ENCODE measurements around the gene ACTR3.
A peak's percentile ranks its signal among the peaks of the same experiment; 100 is the strongest.

ACTR3 gene

DNA sequence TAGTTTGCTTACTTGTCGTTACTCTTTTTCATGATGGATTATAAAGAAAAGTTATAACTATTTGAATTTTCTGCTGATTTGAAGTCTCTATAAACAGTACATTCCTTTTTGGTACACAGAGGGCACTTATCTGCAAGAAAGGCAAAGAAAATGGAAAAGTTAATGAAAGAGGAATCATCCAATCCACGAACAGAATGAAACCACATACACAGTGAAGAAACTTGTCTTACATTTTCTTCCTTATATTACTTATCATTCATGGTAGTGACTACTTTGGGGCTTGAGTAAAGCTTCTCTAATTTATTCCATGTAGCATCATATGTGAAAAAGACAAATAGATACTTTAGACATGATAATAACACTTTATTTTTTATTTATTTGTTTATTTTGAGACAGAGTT is 14.8 kb upstream of the ACTR3 start:
- no peaks in the 10 kb centered on the region for H3K9me3 ChIP-seq (ENCODE audit: control insufficient read depth in 2 of 2, low read length in 2 of 2)
- H3K27me3 ChIP-seq (ENCODE audit: control insufficient read depth in 1 of 2, insufficient read depth in 2 of 2, low read length in 2 of 2), result no peaks in the 10 kb centered on the region
- no peaks in the 10 kb centered on the region for H3K36me3 ChIP-seq (ENCODE audit: control insufficient read depth in 2 of 2, insufficient read depth in 2 of 2, low read length in 2 of 2)
- no peak overlapping the region for H3K27ac ChIP-seq (ENCODE audit: low read length)
- H3K4me3 ChIP-seq (ENCODE audit: low read length in 2 of 2), result no peak overlapping the region
- no peak overlapping the region for H3K9ac ChIP-seq (ENCODE audit: low read length in 2 of 2)
- H3K4me1 ChIP-seq (ENCODE audit: control insufficient read depth, insufficient read depth, low read length), result no peaks in the 10 kb centered on the region

DNA sequence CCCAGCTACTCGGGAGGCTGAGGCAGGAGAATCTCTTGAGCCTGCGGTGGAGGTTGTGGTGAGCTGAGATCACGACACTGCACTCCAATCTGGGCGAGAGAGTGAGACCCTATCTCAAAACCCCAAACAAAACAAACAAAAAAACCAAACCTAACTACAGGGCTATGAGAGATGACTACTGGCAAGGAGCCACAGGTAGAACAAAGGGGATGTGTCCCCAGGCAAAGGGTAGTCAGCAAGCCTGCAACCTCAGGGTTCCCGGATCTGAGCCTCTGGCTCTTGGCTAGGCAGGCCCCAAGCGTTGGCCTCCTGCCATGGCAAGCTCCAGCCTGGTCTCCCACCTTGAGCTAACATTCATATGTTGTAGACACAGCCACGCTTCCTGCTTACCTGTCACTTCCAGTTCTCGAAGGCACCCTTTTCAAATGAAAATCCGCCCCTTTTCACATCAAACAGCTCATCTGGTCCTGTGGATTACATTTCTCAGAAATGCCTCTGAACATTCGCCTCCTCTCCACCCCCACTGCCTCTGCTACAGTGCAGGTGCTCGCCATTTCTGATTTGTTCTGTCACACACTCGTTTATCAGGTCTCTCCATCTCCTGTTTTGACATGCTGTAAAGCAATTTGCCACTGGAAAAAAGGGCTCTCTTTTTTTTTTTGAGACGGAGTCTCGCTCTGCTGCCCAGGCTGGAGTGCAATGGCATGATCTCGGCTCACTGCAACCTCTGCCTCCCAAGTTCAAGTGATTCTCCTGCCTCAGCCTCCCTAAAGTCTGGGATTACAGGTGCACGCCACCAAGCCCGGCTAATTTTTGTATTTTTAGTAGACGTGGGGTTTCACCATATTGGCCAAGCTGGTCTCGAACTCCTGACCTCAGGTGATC is 13.1 kb upstream of the ACTR3 start:
- H3K4me3 ChIP-seq (ENCODE audit: low read length in 2 of 2), result no peak overlapping the region
- H3K27ac ChIP-seq (ENCODE audit: low read length), result no peak overlapping the region
- no peak overlapping the region for H3K9ac ChIP-seq (ENCODE audit: low read length in 2 of 2)
- H3K36me3 ChIP-seq (ENCODE audit: control insufficient read depth in 2 of 2, insufficient read depth in 2 of 2, low read length in 2 of 2), result no peaks in the 10 kb centered on the region
- H3K4me1 ChIP-seq (ENCODE audit: control insufficient read depth, insufficient read depth, low read length), result no peaks in the 10 kb centered on the region
- no peaks in the 10 kb centered on the region for H3K9me3 ChIP-seq (ENCODE audit: control insufficient read depth in 2 of 2, low read length in 2 of 2)
- H3K27me3 ChIP-seq (ENCODE audit: control insufficient read depth in 1 of 2, insufficient read depth in 2 of 2, low read length in 2 of 2), result no peaks in the 10 kb centered on the region

DNA sequence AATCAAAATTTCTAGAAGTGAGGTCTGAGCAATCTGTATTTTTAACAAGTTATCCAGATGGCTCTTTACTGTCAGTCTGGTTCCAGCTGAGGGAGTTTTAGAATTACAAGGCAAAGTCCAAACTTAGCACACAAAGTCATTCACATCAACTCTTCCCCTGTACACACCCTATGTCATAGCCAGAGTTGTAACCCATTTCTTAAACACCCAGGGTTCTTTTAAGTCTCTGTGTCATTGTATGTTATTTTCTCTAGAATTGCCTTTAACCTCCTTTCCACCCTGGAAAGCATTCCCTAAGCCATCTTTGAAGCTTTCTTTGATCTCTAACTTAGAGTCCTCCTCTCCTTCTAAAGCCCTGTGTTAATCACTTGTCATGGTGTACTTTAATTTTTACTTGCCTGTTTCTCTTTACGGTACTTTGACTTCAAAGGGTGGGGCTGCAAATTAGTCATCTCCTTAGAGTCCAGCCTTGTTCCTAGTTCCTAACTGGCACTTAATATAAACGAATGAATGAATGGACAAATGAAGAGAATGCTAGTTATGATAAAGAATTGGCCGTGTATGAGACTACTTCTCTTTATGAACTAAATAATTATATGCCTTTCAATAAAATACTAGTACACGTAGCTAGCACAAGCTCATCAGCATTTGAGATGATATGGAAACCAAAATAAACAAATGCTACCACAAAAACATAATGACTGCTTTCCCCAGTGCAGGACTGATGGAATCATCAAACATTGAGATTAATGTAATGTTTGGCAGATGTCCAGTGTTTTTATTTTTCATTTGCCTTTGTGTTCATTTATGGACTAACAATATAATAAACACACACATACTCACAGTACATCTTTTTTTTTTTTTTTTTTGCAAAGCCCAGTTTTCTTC is 11.9 kb upstream of the ACTR3 start:
- no peak overlapping the region for H3K9ac ChIP-seq (ENCODE audit: low read length in 2 of 2)
- H3K27ac ChIP-seq (ENCODE audit: low read length), result no peak overlapping the region
- H3K4me3 ChIP-seq (ENCODE audit: low read length in 2 of 2), result no peak overlapping the region

DNA sequence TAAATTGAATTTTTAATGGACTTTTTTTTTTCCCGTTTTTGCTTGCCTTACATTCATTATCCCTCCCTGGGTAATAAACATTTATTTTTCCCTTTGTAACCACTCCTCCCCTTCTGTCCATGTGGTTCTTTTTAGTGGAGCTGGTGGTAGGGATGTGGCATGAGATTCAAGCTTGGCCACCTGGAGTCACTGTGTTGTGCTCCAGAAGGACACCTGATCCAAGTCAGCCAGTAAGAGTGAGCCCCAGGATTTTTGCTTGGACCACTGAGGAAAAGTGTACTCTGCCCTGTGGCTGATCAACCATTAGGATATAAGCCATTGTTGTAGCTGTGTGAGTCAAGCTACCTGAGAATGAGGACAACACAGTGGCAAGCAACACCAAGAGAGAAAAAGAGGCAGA is 11.1 kb upstream of the ACTR3 start:
- H3K4me3 ChIP-seq (ENCODE audit: low read length in 2 of 2), result no peak overlapping the region
- H3K9me3 ChIP-seq (ENCODE audit: control insufficient read depth in 2 of 2, low read length in 2 of 2), result no peaks in the 10 kb centered on the region
- no peaks in the 10 kb centered on the region for H3K36me3 ChIP-seq (ENCODE audit: control insufficient read depth in 2 of 2, insufficient read depth in 2 of 2, low read length in 2 of 2)
- H3K27ac ChIP-seq (ENCODE audit: low read length), result no peak overlapping the region
- no peaks in the 10 kb centered on the region for H3K27me3 ChIP-seq (ENCODE audit: control insufficient read depth in 1 of 2, insufficient read depth in 2 of 2, low read length in 2 of 2)
- H3K9ac ChIP-seq (ENCODE audit: low read length in 2 of 2), result no peak overlapping the region
- H3K4me1 ChIP-seq (ENCODE audit: control insufficient read depth, insufficient read depth, low read length), result no peaks in the 10 kb centered on the region

More for the DNA sequence above, 11.9 kb upstream of the ACTR3 start:
- H3K4me1 ChIP-seq (ENCODE audit: control insufficient read depth, insufficient read depth, low read length), result no peaks in the 10 kb centered on the region
- H3K9me3 ChIP-seq (ENCODE audit: control insufficient read depth in 2 of 2, low read length in 2 of 2), result no peaks in the 10 kb centered on the region
- no peaks in the 10 kb centered on the region for H3K36me3 ChIP-seq (ENCODE audit: control insufficient read depth in 2 of 2, insufficient read depth in 2 of 2, low read length in 2 of 2)
- no peaks in the 10 kb centered on the region for H3K27me3 ChIP-seq (ENCODE audit: control insufficient read depth in 1 of 2, insufficient read depth in 2 of 2, low read length in 2 of 2)

DNA sequence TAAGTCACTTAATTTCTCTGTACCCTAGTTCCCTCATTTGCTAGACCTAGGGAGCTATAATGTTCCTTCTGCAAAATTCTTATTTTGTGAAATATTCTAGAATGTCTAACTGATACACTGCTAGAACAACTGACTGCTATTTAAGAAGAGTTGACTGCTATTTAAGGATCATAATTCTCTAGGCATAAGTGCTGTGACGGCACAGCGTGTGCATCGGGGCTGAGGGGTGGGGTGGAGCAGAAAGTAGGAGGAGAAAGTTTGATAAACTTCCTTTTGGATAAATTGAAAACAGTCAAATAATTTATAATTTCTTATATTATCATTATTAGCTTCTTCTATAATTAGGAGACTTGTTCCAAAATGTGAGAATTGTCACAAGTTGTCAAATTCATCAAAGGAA is 10.4 kb upstream of the ACTR3 start:
- Histone ChIP-seq H3K27me3 (ENCODE audit: control insufficient read depth in 1 of 2, insufficient read depth in 2 of 2, low read length in 2 of 2) (no peaks in the 10 kb centered on the region), H3K36me3 (ENCODE audit: control insufficient read depth in 2 of 2, insufficient read depth in 2 of 2, low read length in 2 of 2) (no peaks in the 10 kb centered on the region), H3K9ac (ENCODE audit: low read length in 2 of 2) (no peak overlapping the region), H3K27ac (ENCODE audit: low read length) (no peak overlapping the region), H3K9me3 (ENCODE audit: control insufficient read depth in 2 of 2, low read length in 2 of 2) (no peaks in the 10 kb centered on the region), H3K4me3 (ENCODE audit: low read length in 2 of 2) (no peak overlapping the region), H3K4me1 (ENCODE audit: control insufficient read depth, insufficient read depth, low read length) (no peaks in the 10 kb centered on the region)

DNA sequence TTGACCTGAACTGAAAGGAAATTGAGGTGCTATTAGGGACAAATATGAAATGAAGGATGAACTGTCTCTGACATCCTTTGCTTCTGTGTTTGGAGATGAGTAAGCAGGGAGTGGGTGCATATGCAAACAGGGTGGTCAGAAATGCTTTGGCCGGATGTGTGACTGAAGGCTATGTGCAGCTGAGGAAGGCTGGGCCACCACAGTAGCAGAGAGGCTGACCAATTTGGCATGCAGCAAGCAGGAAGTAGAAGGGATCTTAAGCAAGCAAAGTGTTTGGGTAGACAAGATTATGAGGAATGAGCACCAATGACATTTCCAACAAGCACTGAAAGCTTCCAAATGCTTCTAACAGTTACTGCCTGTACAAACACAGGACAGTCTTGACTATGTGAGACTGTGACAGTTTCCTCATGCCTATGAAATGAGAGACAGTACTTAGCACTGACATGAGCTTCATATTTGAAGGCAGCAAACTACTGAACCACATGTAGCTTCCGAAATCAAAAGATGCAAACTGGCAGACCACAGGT is 3.3 kb upstream of the ACTR3 start:
- Histone ChIP-seq H3K9ac (ENCODE audit: low read length in 2 of 2) (no peak overlapping the region), H3K27me3 (ENCODE audit: control insufficient read depth in 1 of 2, insufficient read depth in 2 of 2, low read length in 2 of 2) (no peaks in the 10 kb centered on the region), H3K4me1 (ENCODE audit: control insufficient read depth, insufficient read depth, low read length) (peaks cover 8% of the 10 kb centered on the region), H3K36me3 (ENCODE audit: control insufficient read depth in 2 of 2, insufficient read depth in 2 of 2, low read length in 2 of 2) (no peaks in the 10 kb centered on the region), H3K27ac (ENCODE audit: low read length) (no peak overlapping the region), H3K4me3 (ENCODE audit: low read length in 2 of 2) (no peak overlapping the region), H3K9me3 (ENCODE audit: control insufficient read depth in 2 of 2, low read length in 2 of 2) (no peaks in the 10 kb centered on the region)

DNA sequence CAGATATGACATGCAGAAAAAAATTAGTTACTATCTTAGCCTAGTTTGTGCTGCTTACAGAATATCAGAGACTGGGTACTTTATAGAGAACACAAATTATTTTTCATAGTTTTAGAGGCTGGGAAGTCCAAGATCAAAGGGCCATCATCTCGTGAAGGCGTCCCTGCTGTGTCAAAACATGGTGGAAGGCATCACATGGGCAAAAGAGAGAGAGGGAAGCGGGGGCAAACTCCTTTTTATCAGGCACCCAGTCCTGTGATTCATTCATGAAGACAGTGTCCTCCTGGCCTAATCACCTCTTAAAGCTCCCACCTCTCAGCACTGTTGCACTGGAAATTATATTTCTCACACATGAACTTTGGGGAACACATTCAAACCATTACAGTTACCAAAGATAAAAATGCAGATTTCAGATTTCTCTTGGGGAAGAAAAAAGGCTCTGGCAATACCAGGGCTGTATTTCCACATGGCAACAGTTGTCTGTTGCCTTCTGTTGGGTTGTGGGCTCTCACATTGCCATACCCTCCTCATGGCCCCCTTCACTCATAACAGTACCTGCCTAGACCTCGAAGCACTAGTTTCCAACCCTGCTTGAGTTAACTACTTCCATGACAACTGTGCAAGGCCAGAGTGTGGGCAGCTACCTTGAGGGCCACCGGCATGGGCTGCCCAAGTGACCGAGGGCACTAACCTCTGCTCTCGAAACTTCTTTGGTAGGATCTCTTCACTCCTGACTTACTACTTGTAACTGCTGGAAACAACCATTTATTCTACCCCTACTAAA is 2.7 kb upstream of the ACTR3 start:
- no peaks in the 10 kb centered on the region for H3K36me3 ChIP-seq (ENCODE audit: control insufficient read depth in 2 of 2, insufficient read depth in 2 of 2, low read length in 2 of 2)
- H3K9me3 ChIP-seq (ENCODE audit: control insufficient read depth in 2 of 2, low read length in 2 of 2), result no peaks in the 10 kb centered on the region
- no peak overlapping the region for H3K4me3 ChIP-seq (ENCODE audit: low read length in 2 of 2)
- no peak overlapping the region for H3K9ac ChIP-seq (ENCODE audit: low read length in 2 of 2)
- no peak overlapping the region for H3K27ac ChIP-seq (ENCODE audit: low read length)
- H3K27me3 ChIP-seq (ENCODE audit: control insufficient read depth in 1 of 2, insufficient read depth in 2 of 2, low read length in 2 of 2), result no peaks in the 10 kb centered on the region
- H3K4me1 ChIP-seq (ENCODE audit: control insufficient read depth, insufficient read depth, low read length), result peaks cover 8% of the 10 kb centered on the region

DNA sequence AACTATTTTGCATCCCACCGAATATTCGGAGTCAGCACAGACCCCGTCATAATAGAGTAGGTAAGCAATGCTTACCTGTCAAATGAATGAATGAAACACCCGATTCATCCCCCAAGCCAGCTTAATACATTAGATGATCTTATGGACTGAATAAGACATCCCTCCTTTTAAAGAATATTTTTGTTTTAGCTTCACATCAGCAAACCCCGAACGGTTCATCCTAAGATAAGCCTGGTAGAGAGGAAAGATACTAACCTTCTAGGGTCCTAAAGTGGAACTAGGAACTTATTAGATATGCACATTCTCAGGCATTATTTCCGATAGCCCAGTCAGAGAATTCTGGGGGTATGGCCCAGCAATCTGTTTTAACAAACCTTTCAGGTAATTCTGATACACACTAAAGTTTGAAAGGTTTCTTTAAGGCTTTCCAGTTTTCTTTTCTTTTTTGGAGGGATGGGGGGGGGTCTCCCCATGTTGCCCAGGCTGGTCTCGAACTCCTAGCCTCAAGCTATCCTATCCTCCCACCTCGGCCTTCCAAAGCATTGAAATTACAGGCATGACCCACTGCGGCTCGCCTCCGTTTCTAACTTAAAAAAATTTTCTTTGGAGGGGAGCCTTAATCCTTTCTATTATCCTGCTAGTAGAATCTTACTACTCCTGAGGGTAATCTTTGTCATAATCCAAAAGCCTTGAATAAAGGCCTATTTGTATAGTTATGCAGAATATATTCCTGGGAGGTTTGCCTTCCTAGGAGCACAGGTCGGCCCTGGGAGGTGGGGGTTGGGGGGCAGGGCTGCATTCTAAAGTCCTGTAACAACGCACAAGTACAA is 1.0 kb upstream of the ACTR3 start:
- Histone ChIP-seq H3K27me3 (ENCODE audit: control insufficient read depth in 1 of 2, insufficient read depth in 2 of 2, low read length in 2 of 2) (no peaks in the 10 kb centered on the region), H3K9ac (ENCODE audit: low read length in 2 of 2) (peak overlapping the region; percentile 78), H3K9me3 (ENCODE audit: control insufficient read depth in 2 of 2, low read length in 2 of 2) (no peaks in the 10 kb centered on the region), H3K4me1 (ENCODE audit: control insufficient read depth, insufficient read depth, low read length) (peaks cover 8% of the 10 kb centered on the region), H3K36me3 (ENCODE audit: control insufficient read depth in 2 of 2, insufficient read depth in 2 of 2, low read length in 2 of 2) (no peaks in the 10 kb centered on the region), H3K4me3 (ENCODE audit: low read length in 2 of 2) (peak overlapping the region; percentile 89 to 91), H3K27ac (ENCODE audit: low read length) (peak overlapping the region; percentile 96)

DNA sequence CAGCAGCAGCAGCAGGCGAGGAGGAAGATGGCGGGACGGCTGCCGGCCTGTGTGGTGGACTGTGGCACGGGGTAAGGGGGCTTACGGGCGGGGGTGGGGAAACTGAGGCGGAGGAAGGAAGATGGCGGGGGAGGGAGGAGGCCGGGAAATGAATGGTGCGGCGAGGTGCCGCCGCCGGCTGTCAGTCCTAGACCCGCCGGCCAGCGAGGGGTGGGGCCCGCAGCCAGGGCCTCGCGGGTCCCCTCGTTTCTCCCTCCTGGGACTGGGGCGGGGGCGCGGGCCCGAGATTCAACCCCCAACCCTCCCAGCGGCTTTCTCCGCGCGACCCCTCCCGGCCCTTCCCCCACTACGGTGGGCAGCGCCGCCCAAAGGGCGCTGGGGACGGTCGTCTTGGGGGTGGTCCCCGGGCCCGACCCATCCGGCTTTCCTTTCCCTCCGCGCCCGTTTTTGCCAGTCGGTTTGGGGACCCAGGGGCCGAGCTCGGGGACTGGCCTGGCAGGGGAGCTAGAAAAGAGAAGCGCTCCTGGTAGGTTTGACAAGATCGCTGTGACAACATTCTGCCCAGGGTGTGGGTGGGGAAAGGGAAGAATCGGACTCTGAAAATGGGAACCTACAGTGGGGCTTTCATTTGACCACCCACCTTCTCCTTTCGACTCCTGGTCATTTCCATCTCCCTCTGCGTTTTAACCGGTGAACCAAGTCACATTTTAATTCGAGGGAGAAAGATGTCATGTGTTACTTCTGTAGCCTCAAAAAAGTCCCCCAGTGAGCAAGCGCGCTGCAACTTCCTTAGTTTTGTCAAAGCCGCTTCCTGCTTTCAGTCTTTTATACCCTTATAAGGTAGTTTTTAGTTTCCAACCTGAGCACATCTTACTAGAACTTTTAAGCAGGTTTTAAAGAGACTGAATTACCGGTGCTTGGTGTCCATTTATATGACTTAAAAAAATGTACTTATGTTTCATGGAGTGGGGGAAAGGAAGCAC is 655 bp downstream of the ACTR3 start:
- Histone ChIP-seq H3K4me3 (ENCODE audit: low read length in 2 of 2) (peak overlapping the region; percentile 89 to 94), H3K9ac (ENCODE audit: low read length in 2 of 2) (peak overlapping the region; percentile 93 to 98), H3K36me3 (ENCODE audit: control insufficient read depth in 2 of 2, insufficient read depth in 2 of 2, low read length in 2 of 2) (no peaks in the 10 kb centered on the region), H3K27ac (ENCODE audit: low read length) (peak overlapping the region; percentile 96), H3K27me3 (ENCODE audit: control insufficient read depth in 1 of 2, insufficient read depth in 2 of 2, low read length in 2 of 2) (no peaks in the 10 kb centered on the region), H3K4me1 (ENCODE audit: control insufficient read depth, insufficient read depth, low read length) (peaks cover 12% of the 10 kb centered on the region), H3K9me3 (ENCODE audit: control insufficient read depth in 2 of 2, low read length in 2 of 2) (no peaks in the 10 kb centered on the region)
